Neural progenitor cell (in vitro differentiated cells): Measurements from ENCODE around the gene RNF25. TPM values are rescaled to one million over a fixed set of nuclear protein-coding genes. Genes with fewer than 3 reads are reported as not detected.

Experiments used
- DNase-seq: peaks from one replicate; pipeline ENCODE4 v3.0.0-alpha.2; 2016; ENCODE audit warnings: low spot score
- H2AFZ ChIP-seq: fragments of 200-600 bp; sonication (generic); replicated peaks from 2 replicates; pipeline ENCODE4 v1.6.1; 2016; ENCODE audit warnings: antibody characterized with exemption
- H3F3A ChIP-seq: fragments of 200-600 bp; sonication (generic); 2 replicates; pipeline ENCODE4 v1.6.1; 2016; ENCODE audit warnings: antibody characterized with exemption, low read depth
- H3K27ac ChIP-seq: fragments of 200-600 bp; sonication (generic); 2 replicates; pipeline ENCODE4 v1.5.1; 2016; ENCODE audit warnings: mild to moderate bottlenecking
- H3K27me3 ChIP-seq: fragments of 200-600 bp; sonication (generic); 2 replicates; pipeline ENCODE4 v1.6.1; 2016; ENCODE audit warnings: mild to moderate bottlenecking, moderate library complexity
- H3K36me3 ChIP-seq: fragments of 200-600 bp; sonication (generic); 2 replicates; pipeline ENCODE4 v1.5.1; 2016
- H3K4me1 ChIP-seq: fragments of 200-600 bp; sonication (generic); 2 replicates; pipeline ENCODE4 v1.6.1; 2016; ENCODE audit warnings: mixed run types
- H3K4me2 ChIP-seq: fragments of 200-600 bp; sonication (generic); 2 replicates; pipeline ENCODE4 v1.6.1; 2016
- H3K4me3 ChIP-seq: fragments of 200-600 bp; sonication (generic); 2 replicates; pipeline ENCODE4 v1.5.1; 2016
- H3K79me2 ChIP-seq: fragments of 200-600 bp; sonication (generic); 2 replicates; pipeline ENCODE4 v1.6.1; 2016; ENCODE audit warnings: low read depth
- H3K9ac ChIP-seq: fragments of 200-600 bp; sonication (generic); 2 replicates; pipeline ENCODE4 v1.6.1; 2016
- H3K9me3 ChIP-seq: fragments of 200-600 bp; sonication (generic); 2 replicates; pipeline ENCODE4 v1.5.1; 2016; ENCODE audit warnings: low read depth
- H4K20me1 ChIP-seq: fragments of 200-600 bp; sonication (generic); 2 replicates; pipeline ENCODE4 v1.6.1; 2016; ENCODE audit warnings: low read depth
- H3K27ac Mint-ChIP-seq: 3 replicates; pipeline ENCODE4 v1.8.0; 2021; ENCODE audit warnings: mixed read lengths
- H3K27me3 Mint-ChIP-seq: 2 replicates; pipeline ENCODE4 v1.8.0; 2022; ENCODE audit warnings: low read depth, mild to moderate bottlenecking, inconsistent platforms, moderate library complexity, mixed read lengths; ENCODE audit not compliant: insufficient read depth
- H3K36me3 Mint-ChIP-seq: 3 replicates; pipeline ENCODE4 v1.8.0; 2021; ENCODE audit warnings: mixed read lengths
- H3K4me1 Mint-ChIP-seq: 3 replicates; pipeline ENCODE4 v1.8.0; 2021; ENCODE audit warnings: mixed read lengths
- H3K4me3 Mint-ChIP-seq: 3 replicates; pipeline ENCODE4 v1.8.0; 2021; ENCODE audit warnings: mild to moderate bottlenecking, moderate library complexity, mixed read lengths
- H3K9me3 Mint-ChIP-seq: 3 replicates; pipeline ENCODE4 v1.8.0; 2020; ENCODE audit warnings: mixed read lengths
- EZH2 ChIP-seq: fragments of 200-600 bp; sonication (generic); IDR thresholded peaks from 2 replicates; pipeline ENCODE4 v1.6.1; 2017; ENCODE audit warnings: antibody characterized with exemption, mild to moderate bottlenecking, moderate library complexity
- EZH2phosphoT487 ChIP-seq: fragments of 200-600 bp; sonication (generic); IDR thresholded peaks from 2 replicates; pipeline ENCODE4 v1.6.1; 2017; ENCODE audit warnings: antibody characterized with exemption
- total RNA-seq: library from RNA; depleted of rRNA; stranded (reverse); fragments of >200 nt; gene quantifications from 2 replicates; pipeline ENCODE4 v1.2.3, GENCODE V29; 2015; ENCODE audit warnings: low replicate concordance
- TF ChIP-seq, protein P1 (sequence below): fragments of 200-600 bp; sonication (generic); IDR thresholded peaks from 2 replicates; pipeline ENCODE4 v1.5.1; 2017; ENCODE audit warnings: antibody characterized with exemption, mild to moderate bottlenecking

The RNF25 gene
- total RNA-seq, 1 donor from 2014 or later: 9.6 TPM

GRCh38 chr2:218716070-218716469, 44.3 kb upstream of the RNF25 start:
- H3K9me3 Mint-ChIP-seq: no peaks in the 10 kb centered on the region
- H3K27ac ChIP-seq: no peak overlapping the region

DNA sequence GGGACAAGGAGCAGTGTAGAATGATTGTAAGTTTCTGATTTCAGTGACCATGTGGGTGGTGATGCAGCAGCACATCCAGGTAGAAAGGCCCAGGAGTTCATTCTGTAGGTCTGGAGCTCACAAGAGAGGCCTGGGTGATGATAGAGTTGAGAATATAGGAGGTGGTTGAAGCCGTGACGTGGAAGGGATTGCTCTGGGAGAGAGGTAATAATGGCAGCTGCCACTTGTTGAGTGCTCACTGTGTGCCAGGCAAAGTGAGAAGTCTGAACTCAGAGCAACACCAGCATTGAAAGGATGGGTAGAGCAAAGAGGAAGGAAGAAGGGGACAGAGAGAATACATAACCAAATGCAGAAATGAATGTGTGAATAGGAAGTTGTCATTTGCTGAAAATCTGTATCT, 42.1 kb upstream of the RNF25 start:
- peaks cover 20% of the 10 kb centered on the region for H3K36me3 Mint-ChIP-seq
- TF ChIP-seq EZH2: no peak
- no peak for TF ChIP-seq EZH2phosphoT487
- TF ChIP-seq, protein P1, sequence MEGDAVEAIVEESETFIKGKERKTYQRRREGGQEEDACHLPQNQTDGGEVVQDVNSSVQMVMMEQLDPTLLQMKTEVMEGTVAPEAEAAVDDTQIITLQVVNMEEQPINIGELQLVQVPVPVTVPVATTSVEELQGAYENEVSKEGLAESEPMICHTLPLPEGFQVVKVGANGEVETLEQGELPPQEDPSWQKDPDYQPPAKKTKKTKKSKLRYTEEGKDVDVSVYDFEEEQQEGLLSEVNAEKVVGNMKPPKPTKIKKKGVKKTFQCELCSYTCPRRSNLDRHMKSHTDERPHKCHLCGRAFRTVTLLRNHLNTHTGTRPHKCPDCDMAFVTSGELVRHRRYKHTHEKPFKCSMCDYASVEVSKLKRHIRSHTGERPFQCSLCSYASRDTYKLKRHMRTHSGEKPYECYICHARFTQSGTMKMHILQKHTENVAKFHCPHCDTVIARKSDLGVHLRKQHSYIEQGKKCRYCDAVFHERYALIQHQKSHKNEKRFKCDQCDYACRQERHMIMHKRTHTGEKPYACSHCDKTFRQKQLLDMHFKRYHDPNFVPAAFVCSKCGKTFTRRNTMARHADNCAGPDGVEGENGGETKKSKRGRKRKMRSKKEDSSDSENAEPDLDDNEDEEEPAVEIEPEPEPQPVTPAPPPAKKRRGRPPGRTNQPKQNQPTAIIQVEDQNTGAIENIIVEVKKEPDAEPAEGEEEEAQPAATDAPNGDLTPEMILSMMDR: no peak
- no peaks in the 10 kb centered on the region for H3K4me1 ChIP-seq

More at GRCh38 chr2:218716070-218716469, 44.3 kb upstream of the RNF25 start:
- no peaks in the 10 kb centered on the region for H3K27me3 ChIP-seq
- H3K9me3 ChIP-seq: no peaks in the 10 kb centered on the region
- no peaks in the 10 kb centered on the region for H3K36me3 ChIP-seq
- H4K20me1 ChIP-seq: peaks cover 39% of the 10 kb centered on the region
- no peaks in the 10 kb centered on the region for H3K4me1 ChIP-seq
- Mint-ChIP-seq H3K4me3 (no peak overlapping the region), H3K27me3 (peaks cover 2% of the 10 kb centered on the region), H3K36me3 (peaks cover 30% of the 10 kb centered on the region), H3K27ac (no peak overlapping the region), H3K4me1 (peaks cover 11% of the 10 kb centered on the region)
- no peak overlapping the region for H2AFZ ChIP-seq
- no peak overlapping the region for H3K4me3 ChIP-seq
- H3K9ac ChIP-seq: no peak overlapping the region
- H3F3A ChIP-seq: no peaks in the 10 kb centered on the region
- no peak for DNase-seq
- TF ChIP-seq, protein P1: no peak
- TF ChIP-seq EZH2phosphoT487 (no peak), EZH2 (no peak)
- peaks cover 98% of the 10 kb centered on the region for H3K79me2 ChIP-seq
- H3K4me2 ChIP-seq: no peak overlapping the region

DNA sequence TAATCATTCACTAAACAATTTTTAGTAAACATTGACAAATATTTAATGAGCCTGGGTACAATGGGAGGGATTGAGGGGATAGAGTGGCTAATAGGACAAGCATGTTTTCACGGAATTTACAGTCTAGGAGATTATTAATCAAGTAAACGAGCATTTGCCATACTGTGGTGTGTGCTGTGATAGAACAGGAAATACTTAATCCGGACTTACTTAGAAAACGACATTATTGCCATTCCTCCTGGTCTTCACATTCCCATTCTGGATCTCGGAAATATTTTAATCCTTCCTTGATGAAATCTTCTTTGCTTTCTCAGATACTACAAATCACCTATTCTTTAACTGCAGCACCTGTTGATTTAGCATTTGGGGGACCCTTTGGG, 39.7 kb upstream of the RNF25 start:
- Histone ChIP-seq H4K20me1 (peaks cover 16% of the 10 kb centered on the region), H3K4me2 (peak overlapping the region; percentile 93), H3K36me3 (no peaks in the 10 kb centered on the region), H3K79me2 (peaks cover 56% of the 10 kb centered on the region), H3K27ac (no peak overlapping the region), H3K27me3 (no peaks in the 10 kb centered on the region), H2AFZ (peak overlapping the region; percentile 27), H3F3A (no peaks in the 10 kb centered on the region), H3K9me3 (no peaks in the 10 kb centered on the region), H3K9ac (peak overlapping the region; percentile 81), H3K4me3 (peak overlapping the region; percentile 85), H3K4me1 (no peaks in the 10 kb centered on the region)
- no peaks in the 10 kb centered on the region for H3K9me3 Mint-ChIP-seq
- DNase-seq: no peak
- H3K4me1 Mint-ChIP-seq: peaks cover 11% of the 10 kb centered on the region
- H3K27me3 Mint-ChIP-seq: no peaks in the 10 kb centered on the region
- TF ChIP-seq, protein P1: no peak
- TF ChIP-seq EZH2 (no peak), EZH2phosphoT487 (no peak)
- peak overlapping the region; percentile 94 for H3K27ac Mint-ChIP-seq
- H3K36me3 Mint-ChIP-seq: peaks cover 8% of the 10 kb centered on the region
- peak overlapping the region; percentile 98 for H3K4me3 Mint-ChIP-seq

More for the DNA sequence above, 42.1 kb upstream of the RNF25 start:
- Histone ChIP-seq H3K27me3 (no peaks in the 10 kb centered on the region), H3K27ac (no peak overlapping the region), H4K20me1 (peaks cover 26% of the 10 kb centered on the region), H3F3A (no peaks in the 10 kb centered on the region), H3K36me3 (no peaks in the 10 kb centered on the region), H3K79me2 (peaks cover 80% of the 10 kb centered on the region), H3K9ac (no peak overlapping the region), H3K4me2 (no peak overlapping the region), H3K4me3 (no peak overlapping the region), H2AFZ (no peak overlapping the region), H3K9me3 (no peaks in the 10 kb centered on the region)
- Mint-ChIP-seq H3K27me3 (peaks cover 2% of the 10 kb centered on the region), H3K4me1 (peaks cover 11% of the 10 kb centered on the region), H3K4me3 (no peak overlapping the region), H3K9me3 (no peaks in the 10 kb centered on the region), H3K27ac (no peak overlapping the region)
- no peak for DNase-seq
